Esophagus squamous epithelium (tissue), 5 donors: ENCODE measurements around the gene LPAR3. TPM values are rescaled to one million over a fixed set of nuclear protein-coding genes. Genes with fewer than 3 reads are reported as not detected.
A peak's percentile ranks its signal among the peaks of the same experiment; 100 is the strongest.

Experiments
- DNase-seq: peaks from one replicate; lab custom pipeline; 2025; lab: John Stamatoyannopoulos, UW
- H3K27ac ChIP-seq, 4 donors: fragments of 200-600 bp; sonication (generic); one replicate each; pipeline ENCODE4 v1.5.1; 2016 to 2019; ENCODE audit warnings: mild to moderate bottlenecking in 1 of 4
- H3K27me3 ChIP-seq, 4 donors: fragments of 200-600 bp; sonication (generic); 1 replicate in 3 of 4; 2 replicates in 1 of 4; pipeline versions ENCODE4 v1.5.1 to v1.6.0; 2017 to 2021; ENCODE audit warnings: antibody characterized with exemption in 1 of 4
- H3K36me3 ChIP-seq, 3 donors: fragments of 200-600 bp; sonication (generic); one replicate each; pipeline ENCODE4 v1.5.1; 2016 to 2019
- H3K4me1 ChIP-seq, 3 donors: fragments of 200-600 bp; sonication (generic); one replicate each; pipeline ENCODE4 v1.5.1; 2017 to 2019
- H3K4me3 ChIP-seq, 4 donors: fragments of 200-600 bp; sonication (generic); 1 replicate in 3 of 4; 2 replicates in 1 of 4; pipeline ENCODE4 v1.5.1; 2016 to 2019; ENCODE audit warnings: mild to moderate bottlenecking in 2 of 4, moderate library complexity in 1 of 4
- H3K9me3 ChIP-seq, 3 donors: fragments of 200-600 bp; sonication (generic); one replicate each; pipeline ENCODE4 v1.5.1; 2016 to 2019
- CTCF ChIP-seq, 6 experiments: fragments of 450-650 bp in 4 of 6; fragments of 200-600 bp in 2 of 6; sonication (generic) in 2 of 6; IDR thresholded peaks; one replicate each; pipeline ENCODE4 v1.5.1; 2016 to 2019; ENCODE audit warnings: antibody characterized with exemption in 6 of 6, mild to moderate bottlenecking in 4 of 6, moderate library complexity in 4 of 6
- POLR2A ChIP-seq, 4 donors: fragments of 450-650 bp; IDR thresholded peaks; one replicate each; pipeline ENCODE4 v1.6.1; 2017; ENCODE audit warnings: antibody characterized with exemption in 4 of 4, mild to moderate bottlenecking in 4 of 4, moderate library complexity in 3 of 4
- WGBS, 2 donors: methylation state at CpG; one replicate each; pipeline ENCODE4 v1.1.5; 2018; 5-methylcytosine and 5-hydroxymethylcytosine counted together
- intact Hi-C: fragments of 100-400 bp; cut with DNase I; formaldehyde crosslinking; loops from one replicate; pipeline ENCODE4 v1.15.0; 2022
- total RNA-seq, 4 donors: library from RNA; depleted of rRNA; stranded (reverse); fragments of >200 nt; gene quantifications; one replicate each; pipeline ENCODE4 v1.1.0, GENCODE V29; 2016
- donor health status: DM: yes; HTN: yes; CAD: no.

The LPAR3 gene
- 10 to 100 TPM; 14.9 to 27.1 (median 19.5) TPM for total RNA-seq

- peak within 1 kb of the TSS; percentile 39 to 84 (median 58) for H3K27ac ChIP-seq
Measured at GRCh38 chr1:84892705-84893618, at the start of gene LPAR3. Gene LPAR3, minus strand, starts transcription at chr1:84893206. Its CDS starts 27,086 bp downstream, at chr1:84866120.

GRCh38 chr1:84941843-84942242 lies 48.8 kb upstream of the LPAR3 start:
- no peak overlapping the region for H3K27ac ChIP-seq
- H3K4me1 ChIP-seq: peaks cover 13 to 31% (median 13%) of the 10 kb centered on the region in 3 donors
- no peak overlapping the region for H3K4me3 ChIP-seq
- intact Hi-C loops: no loop called here
- no peaks in the 10 kb centered on the region for H3K27me3 ChIP-seq
- WGBS, 2 donors: 74 to 88% methylated on average over 1 of the region's 1 CpG
- TF ChIP-seq CTCF (IDR thresholded peaks at IDR 0.05) (no peak), POLR2A (IDR thresholded peaks at IDR 0.05) (no peak)
- H3K36me3 ChIP-seq: no peaks in the 10 kb centered on the region
- H3K9me3 ChIP-seq: no peaks in the 10 kb centered on the region
- no peak for DNase-seq

More at GRCh38 chr1:84892705-84893618, at the start of gene LPAR3:
- Histone ChIP-seq H3K36me3 (no peaks in the 10 kb centered on the region), H3K4me3 (peak within 1 kb of the TSS; percentile 63 to 78 (median 68)), H3K9me3 (no peaks in the 10 kb centered on the region), H3K27me3 (peaks cover 0 to 31% (median 0%) of the 10 kb centered on the region in 4 donors), H3K4me1 (peaks cover 0 to 59% (median 5%) of the 10 kb centered on the region in 3 donors)
- intact Hi-C loops: no loop called here
- peak in 1 of 4 donors; percentile 45 for TF ChIP-seq POLR2A (IDR thresholded peaks at IDR 0.05)
- peak in 1 of 6 experiments; percentile 13 for TF ChIP-seq CTCF (IDR thresholded peaks at IDR 0.05)
- WGBS, 2 donors: 3 to 6% methylated on average over 14 to 36 of the region's 93 CpGs
- no peak for DNase-seq

GRCh38 chr1:84940481-84940880 lies 47.5 kb upstream of the LPAR3 start:
- WGBS, 2 donors: 60 to 78% methylated on average over 4 of the region's 4 CpGs
- H3K27me3 ChIP-seq: no peaks in the 10 kb centered on the region
- H3K36me3 ChIP-seq: no peaks in the 10 kb centered on the region
- peaks cover under 1 to 21% (median 1%) of the 10 kb centered on the region in 3 donors for H3K4me1 ChIP-seq
- DNase-seq: no peak
- H3K27ac ChIP-seq: no peak overlapping the region
- H3K4me3 ChIP-seq: no peak overlapping the region
- no peaks in the 10 kb centered on the region for H3K9me3 ChIP-seq
- intact Hi-C loops: no loop called here
- no peak for TF ChIP-seq POLR2A (IDR thresholded peaks at IDR 0.05)
- TF ChIP-seq CTCF (IDR thresholded peaks at IDR 0.05): no peak

- DNase-seq: no peak
- no peak for TF ChIP-seq POLR2A (IDR thresholded peaks at IDR 0.05)
- no peak for TF ChIP-seq CTCF (IDR thresholded peaks at IDR 0.05)
- Histone ChIP-seq H3K9me3 (no peaks in the 10 kb centered on the region), H3K27me3 (no peaks in the 10 kb centered on the region), H3K36me3 (no peaks in the 10 kb centered on the region), H3K4me3 (no peak overlapping the region), H3K27ac (no peak overlapping the region), H3K4me1 (peaks cover 0 to 14% (median 0%) of the 10 kb centered on the region in 3 donors)
- 88 to 94% methylated on average over 11 of the region's 11 CpGs for WGBS, 2 donors
- intact Hi-C loops: loop anchor here (10.0 kb wide), 1 partner anchor 165 kb away; no protein-coding TSS in a partner anchor
Measured at GRCh38 chr1:84939761-84940160, 46.8 kb upstream of the LPAR3 start.

- Histone ChIP-seq H3K9me3 (no peaks in the 10 kb centered on the region), H3K27me3 (no peaks in the 10 kb centered on the region), H3K36me3 (no peaks in the 10 kb centered on the region), H3K4me1 (peaks cover 0 to 9% (median 0%) of the 10 kb centered on the region in 3 donors), H3K4me3 (no peak overlapping the region), H3K27ac (no peak overlapping the region)
- no peak for TF ChIP-seq POLR2A (IDR thresholded peaks at IDR 0.05)
- no peak for TF ChIP-seq CTCF (IDR thresholded peaks at IDR 0.05)
- DNase-seq: no peak
- WGBS, 2 donors: 54 to 56% methylated on average over 8 of the region's 8 CpGs
- intact Hi-C loops: loop anchor here (10.0 kb wide), 1 partner anchor 164 kb away; no protein-coding TSS in a partner anchor
Measured at GRCh38 chr1:84939151-84939550, 46.1 kb upstream of the LPAR3 start.
